ENCODE results near the gene ERG. TPM values are rescaled to one million over a fixed set of nuclear protein-coding genes. Genes with fewer than 3 reads are reported as not detected.

Gene ERG
- polyA plus RNA-seq, 1 of the 3 experiments (the other 2 are of a cell fraction), result not detected

DNA sequence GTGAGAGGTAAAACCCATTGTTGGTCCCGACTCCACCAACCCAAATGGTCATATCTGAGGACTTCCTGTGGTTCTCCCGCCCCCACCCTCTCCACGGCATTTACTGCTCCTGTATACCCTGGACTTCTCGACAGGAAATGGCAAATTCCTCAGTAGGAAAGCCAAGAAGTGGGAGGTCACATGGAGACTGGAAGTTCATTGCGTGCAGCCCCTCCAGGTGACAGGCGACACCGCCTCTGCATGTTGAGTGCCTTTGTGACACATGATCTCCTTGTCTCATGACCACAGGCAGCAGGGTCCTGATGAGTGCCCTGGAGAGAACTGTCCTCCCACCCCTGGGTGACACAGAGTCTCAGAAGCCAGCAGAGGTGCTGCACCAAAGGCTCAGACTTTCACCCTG is 24.2 kb downstream of the ERG start:
- Histone ChIP-seq H4K20me1 (ENCODE audit: insufficient read depth) (no peaks in the 10 kb centered on the region), H3K9ac (no peak overlapping the region), H3K4me2 (no peak overlapping the region), H3K9me3 (no peaks in the 10 kb centered on the region), H3K79me2 (ENCODE audit: insufficient read depth) (no peaks in the 10 kb centered on the region), H3K4me1 (ENCODE audit: control insufficient read depth in 1 of 2, insufficient read depth in 2 of 2, low read depth in 1 of 2, low read length in 1 of 2) (peaks cover 0 to 7% of the 10 kb centered on the region in 2 experiments; a peak in 2 of 4 replicates), H3K4me3 (ENCODE audit: low read depth in 2 of 2, low read length in 1 of 2) (no peak overlapping the region), H3K9me2 (no peaks in the 10 kb centered on the region), H3K36me3 (replicated peaks in 1 of 2; ENCODE audit: control insufficient read depth in 1 of 2, insufficient read depth in 2 of 2, low read length in 1 of 2) (no peaks in the 10 kb centered on the region), H3K27ac (ENCODE audit: low read depth in 2 of 2, low read length in 1 of 2) (no peak overlapping the region), H2AFZ (ENCODE audit: low read depth) (no peak overlapping the region), H3K27me3 (ENCODE audit: insufficient read depth) (no peaks in the 10 kb centered on the region), H3F3A (replicated peaks; ENCODE audit: insufficient read depth) (no peaks in the 10 kb centered on the region)
- no peak for DNase-seq
- ChIA-PET CTCF (no interaction called here), POLR2A (no interaction called here)
- TF ChIP-seq SIN3A (IDR thresholded peaks at IDR 0.05; ENCODE audit: borderline replicate concordance, low read depth, low read length) (no peak), POLR2AphosphoS5 (IDR thresholded peaks at IDR 0.05; ENCODE audit: low read depth, low read length) (no peak), SMC3 (IDR thresholded peaks at IDR 0.05; ENCODE audit: low read depth, low read length) (no peak)
- TF ChIP-seq, protein P1, sequence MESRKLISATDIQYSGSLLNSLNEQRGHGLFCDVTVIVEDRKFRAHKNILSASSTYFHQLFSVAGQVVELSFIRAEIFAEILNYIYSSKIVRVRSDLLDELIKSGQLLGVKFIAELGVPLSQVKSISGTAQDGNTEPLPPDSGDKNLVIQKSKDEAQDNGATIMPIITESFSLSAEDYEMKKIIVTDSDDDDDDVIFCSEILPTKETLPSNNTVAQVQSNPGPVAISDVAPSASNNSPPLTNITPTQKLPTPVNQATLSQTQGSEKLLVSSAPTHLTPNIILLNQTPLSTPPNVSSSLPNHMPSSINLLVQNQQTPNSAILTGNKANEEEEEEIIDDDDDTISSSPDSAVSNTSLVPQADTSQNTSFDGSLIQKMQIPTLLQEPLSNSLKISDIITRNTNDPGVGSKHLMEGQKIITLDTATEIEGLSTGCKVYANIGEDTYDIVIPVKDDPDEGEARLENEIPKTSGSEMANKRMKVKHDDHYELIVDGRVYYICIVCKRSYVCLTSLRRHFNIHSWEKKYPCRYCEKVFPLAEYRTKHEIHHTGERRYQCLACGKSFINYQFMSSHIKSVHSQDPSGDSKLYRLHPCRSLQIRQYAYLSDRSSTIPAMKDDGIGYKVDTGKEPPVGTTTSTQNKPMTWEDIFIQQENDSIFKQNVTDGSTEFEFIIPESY (IDR thresholded peaks at IDR 0.05; ENCODE audit: borderline replicate concordance, low read depth), result no peak
- TF ChIP-seq, protein P2, sequence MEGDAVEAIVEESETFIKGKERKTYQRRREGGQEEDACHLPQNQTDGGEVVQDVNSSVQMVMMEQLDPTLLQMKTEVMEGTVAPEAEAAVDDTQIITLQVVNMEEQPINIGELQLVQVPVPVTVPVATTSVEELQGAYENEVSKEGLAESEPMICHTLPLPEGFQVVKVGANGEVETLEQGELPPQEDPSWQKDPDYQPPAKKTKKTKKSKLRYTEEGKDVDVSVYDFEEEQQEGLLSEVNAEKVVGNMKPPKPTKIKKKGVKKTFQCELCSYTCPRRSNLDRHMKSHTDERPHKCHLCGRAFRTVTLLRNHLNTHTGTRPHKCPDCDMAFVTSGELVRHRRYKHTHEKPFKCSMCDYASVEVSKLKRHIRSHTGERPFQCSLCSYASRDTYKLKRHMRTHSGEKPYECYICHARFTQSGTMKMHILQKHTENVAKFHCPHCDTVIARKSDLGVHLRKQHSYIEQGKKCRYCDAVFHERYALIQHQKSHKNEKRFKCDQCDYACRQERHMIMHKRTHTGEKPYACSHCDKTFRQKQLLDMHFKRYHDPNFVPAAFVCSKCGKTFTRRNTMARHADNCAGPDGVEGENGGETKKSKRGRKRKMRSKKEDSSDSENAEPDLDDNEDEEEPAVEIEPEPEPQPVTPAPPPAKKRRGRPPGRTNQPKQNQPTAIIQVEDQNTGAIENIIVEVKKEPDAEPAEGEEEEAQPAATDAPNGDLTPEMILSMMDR (IDR thresholded peaks at IDR 0.05), result no peak
- TF ChIP-seq, protein P3, sequence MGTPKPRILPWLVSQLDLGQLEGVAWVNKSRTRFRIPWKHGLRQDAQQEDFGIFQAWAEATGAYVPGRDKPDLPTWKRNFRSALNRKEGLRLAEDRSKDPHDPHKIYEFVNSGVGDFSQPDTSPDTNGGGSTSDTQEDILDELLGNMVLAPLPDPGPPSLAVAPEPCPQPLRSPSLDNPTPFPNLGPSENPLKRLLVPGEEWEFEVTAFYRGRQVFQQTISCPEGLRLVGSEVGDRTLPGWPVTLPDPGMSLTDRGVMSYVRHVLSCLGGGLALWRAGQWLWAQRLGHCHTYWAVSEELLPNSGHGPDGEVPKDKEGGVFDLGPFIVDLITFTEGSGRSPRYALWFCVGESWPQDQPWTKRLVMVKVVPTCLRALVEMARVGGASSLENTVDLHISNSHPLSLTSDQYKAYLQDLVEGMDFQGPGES (IDR thresholded peaks at IDR 0.05; ENCODE audit: low read depth, low read length), result no peak
- WGBS (ENCODE audit: low lambda C conversion rate), result 69% methylated on average over 5 of the region's 7 CpGs

DNA sequence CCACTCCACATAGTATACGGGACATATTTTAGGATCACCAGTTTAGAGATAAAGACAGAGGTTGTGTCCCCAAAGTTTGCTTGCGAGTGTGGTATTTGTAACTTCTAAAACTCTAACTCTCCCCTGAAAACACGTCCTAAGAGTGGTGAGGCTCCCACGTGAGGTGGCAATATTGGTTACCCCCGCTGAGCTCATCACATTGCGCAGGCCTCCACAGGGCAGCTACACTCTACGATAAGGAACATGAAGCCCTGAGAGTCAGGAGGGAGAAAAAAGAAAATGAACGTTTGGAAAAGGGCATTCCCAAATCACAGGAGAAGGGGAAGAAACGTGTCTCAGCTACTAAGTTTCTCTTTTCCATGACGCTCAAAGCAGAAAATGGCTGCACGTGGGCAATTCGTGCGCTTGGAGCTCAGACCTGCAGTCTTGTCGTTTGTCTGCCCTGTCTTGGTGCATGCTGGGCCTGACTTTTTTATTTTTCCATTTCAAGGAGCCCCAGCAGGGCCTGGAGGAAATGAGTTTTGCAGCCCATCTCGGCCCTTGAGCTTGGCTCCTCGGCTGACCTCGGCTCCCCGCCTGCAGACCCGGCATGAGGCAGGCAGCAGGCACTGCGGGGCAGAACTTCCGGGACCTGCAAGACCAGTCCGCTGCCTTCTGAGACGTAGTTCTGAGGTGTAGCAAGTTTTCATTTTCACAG is 25.7 kb downstream of the ERG start:
- Histone ChIP-seq H3K9me2 (no peaks in the 10 kb centered on the region), H3K79me2 (ENCODE audit: insufficient read depth) (no peaks in the 10 kb centered on the region), H3K4me1 (ENCODE audit: control insufficient read depth in 1 of 2, insufficient read depth in 2 of 2, low read depth in 1 of 2, low read length in 1 of 2) (peaks cover 0 to 7% of the 10 kb centered on the region in 2 experiments; a peak in 2 of 4 replicates), H3K36me3 (replicated peaks in 1 of 2; ENCODE audit: control insufficient read depth in 1 of 2, insufficient read depth in 2 of 2, low read length in 1 of 2) (no peaks in the 10 kb centered on the region), H3K27ac (ENCODE audit: low read depth in 2 of 2, low read length in 1 of 2) (no peak overlapping the region), H3K4me2 (no peak overlapping the region), H4K20me1 (ENCODE audit: insufficient read depth) (no peaks in the 10 kb centered on the region), H2AFZ (ENCODE audit: low read depth) (no peak overlapping the region), H3K4me3 (ENCODE audit: low read depth in 2 of 2, low read length in 1 of 2) (no peak overlapping the region), H3K27me3 (ENCODE audit: insufficient read depth) (no peaks in the 10 kb centered on the region), H3F3A (replicated peaks; ENCODE audit: insufficient read depth) (no peaks in the 10 kb centered on the region), H3K9ac (no peak overlapping the region), H3K9me3 (no peaks in the 10 kb centered on the region)
- WGBS (ENCODE audit: low lambda C conversion rate), result 92% methylated on average over 23 of the region's 23 CpGs
- CTCF ChIA-PET, result no interaction called here
- POLR2A ChIA-PET, result interaction anchor here (0.6 kb wide), 1 partner anchor 822 kb away, joined by 4 read pairs; no protein-coding TSS in a partner anchor
- no peak for DNase-seq
- TF ChIP-seq, protein P2 (IDR thresholded peaks at IDR 0.05), result no peak
- TF ChIP-seq, protein P4, sequence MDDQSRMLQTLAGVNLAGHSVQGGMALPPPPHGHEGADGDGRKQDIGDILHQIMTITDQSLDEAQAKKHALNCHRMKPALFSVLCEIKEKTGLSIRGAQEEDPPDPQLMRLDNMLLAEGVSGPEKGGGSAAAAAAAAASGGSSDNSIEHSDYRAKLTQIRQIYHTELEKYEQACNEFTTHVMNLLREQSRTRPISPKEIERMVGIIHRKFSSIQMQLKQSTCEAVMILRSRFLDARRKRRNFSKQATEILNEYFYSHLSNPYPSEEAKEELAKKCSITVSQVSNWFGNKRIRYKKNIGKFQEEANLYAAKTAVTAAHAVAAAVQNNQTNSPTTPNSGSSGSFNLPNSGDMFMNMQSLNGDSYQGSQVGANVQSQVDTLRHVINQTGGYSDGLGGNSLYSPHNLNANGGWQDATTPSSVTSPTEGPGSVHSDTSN (IDR thresholded peaks at IDR 0.05), result no peak
- TF ChIP-seq FOXM1 (IDR thresholded peaks at IDR 0.05; ENCODE audit: low read depth), result no peak
- no peak for TF ChIP-seq RAD21 (IDR thresholded peaks at IDR 0.05; ENCODE audit: low read length)
- TF ChIP-seq, protein P5, sequence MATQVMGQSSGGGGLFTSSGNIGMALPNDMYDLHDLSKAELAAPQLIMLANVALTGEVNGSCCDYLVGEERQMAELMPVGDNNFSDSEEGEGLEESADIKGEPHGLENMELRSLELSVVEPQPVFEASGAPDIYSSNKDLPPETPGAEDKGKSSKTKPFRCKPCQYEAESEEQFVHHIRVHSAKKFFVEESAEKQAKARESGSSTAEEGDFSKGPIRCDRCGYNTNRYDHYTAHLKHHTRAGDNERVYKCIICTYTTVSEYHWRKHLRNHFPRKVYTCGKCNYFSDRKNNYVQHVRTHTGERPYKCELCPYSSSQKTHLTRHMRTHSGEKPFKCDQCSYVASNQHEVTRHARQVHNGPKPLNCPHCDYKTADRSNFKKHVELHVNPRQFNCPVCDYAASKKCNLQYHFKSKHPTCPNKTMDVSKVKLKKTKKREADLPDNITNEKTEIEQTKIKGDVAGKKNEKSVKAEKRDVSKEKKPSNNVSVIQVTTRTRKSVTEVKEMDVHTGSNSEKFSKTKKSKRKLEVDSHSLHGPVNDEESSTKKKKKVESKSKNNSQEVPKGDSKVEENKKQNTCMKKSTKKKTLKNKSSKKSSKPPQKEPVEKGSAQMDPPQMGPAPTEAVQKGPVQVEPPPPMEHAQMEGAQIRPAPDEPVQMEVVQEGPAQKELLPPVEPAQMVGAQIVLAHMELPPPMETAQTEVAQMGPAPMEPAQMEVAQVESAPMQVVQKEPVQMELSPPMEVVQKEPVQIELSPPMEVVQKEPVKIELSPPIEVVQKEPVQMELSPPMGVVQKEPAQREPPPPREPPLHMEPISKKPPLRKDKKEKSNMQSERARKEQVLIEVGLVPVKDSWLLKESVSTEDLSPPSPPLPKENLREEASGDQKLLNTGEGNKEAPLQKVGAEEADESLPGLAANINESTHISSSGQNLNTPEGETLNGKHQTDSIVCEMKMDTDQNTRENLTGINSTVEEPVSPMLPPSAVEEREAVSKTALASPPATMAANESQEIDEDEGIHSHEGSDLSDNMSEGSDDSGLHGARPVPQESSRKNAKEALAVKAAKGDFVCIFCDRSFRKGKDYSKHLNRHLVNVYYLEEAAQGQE (IDR thresholded peaks at IDR 0.05; ENCODE audit: low read depth, low read length), result no peak
- TF ChIP-seq TAF1 (IDR thresholded peaks at IDR 0.05; ENCODE audit: borderline replicate concordance, low read depth, low read length), result no peak
- no peak for TF ChIP-seq EP300 (IDR thresholded peaks at IDR 0.05; ENCODE audit: borderline replicate concordance in 1 of 2, low read depth in 1 of 2, low read length in 1 of 2)
